Uterus (tissue), 4 donors: Measurements from ENCODE around the gene ARHGEF18. TPM values are rescaled to one million over a fixed set of nuclear protein-coding genes. Genes with fewer than 3 reads are reported as not detected.
"Not testable (repeated sequence)": the region's sequence is repeated elsewhere in the genome, so short reads cannot be mapped to it uniquely, and the experiment has no call there.

ENCODE experiments used
- DNase-seq, 2 donors: peaks; one replicate each; pipeline ENCODE4 v3.0.0-alpha.2; 2019 to 2020
- H3K27ac ChIP-seq, 2 donors: fragments of 200-600 bp; sonication (generic); 1 replicate in 1 of 2; 2 replicates in 1 of 2; pipeline ENCODE4 v1.5.1; 2016 to 2018
- H3K27me3 ChIP-seq, 2 donors: fragments of 200-600 bp; sonication (generic); one replicate each; pipeline ENCODE4 v1.5.1; 2018 to 2019; ENCODE audit warnings: control low read depth in 1 of 2
- H3K36me3 ChIP-seq, 2 donors: fragments of 200-600 bp; sonication (generic); one replicate each; pipeline ENCODE4 v1.5.1; 2019; ENCODE audit warnings: control low read depth in 1 of 2
- H3K4me1 ChIP-seq, 2 donors: fragments of 200-600 bp; sonication (generic); one replicate each; pipeline ENCODE4 v1.5.1; 2018 to 2019; ENCODE audit warnings: control low read depth in 1 of 2
- H3K4me3 ChIP-seq, 2 donors: fragments of 200-600 bp; sonication (generic); 1 replicate in 1 of 2; 2 replicates in 1 of 2; pipeline ENCODE4 v1.5.1; 2018 to 2019; ENCODE audit warnings: mild to moderate bottlenecking in 1 of 2
- H3K9me3 ChIP-seq, 2 donors: fragments of 200-600 bp; sonication (generic); one replicate each; pipeline ENCODE4 v1.5.1; 2019; ENCODE audit warnings: control low read depth in 1 of 2
- CTCF ChIP-seq, 4 experiments: fragments of 200-600 bp in 2 of 4; fragments of 450-650 bp in 2 of 4; sonication (generic) in 2 of 4; IDR thresholded peaks; one replicate each; pipeline ENCODE4 v1.5.1; 2016 to 2019; ENCODE audit warnings: antibody characterized with exemption in 4 of 4, mild to moderate bottlenecking in 2 of 4, moderate library complexity in 1 of 4
- POLR2A ChIP-seq, 2 donors: fragments of 450-650 bp; IDR thresholded peaks; one replicate each; pipeline ENCODE4 v1.6.1; 2016; ENCODE audit warnings: antibody characterized with exemption in 2 of 2, mild to moderate bottlenecking in 1 of 2, moderate library complexity in 1 of 2
- intact Hi-C: fragments of 100-400 bp; cut with DNase I; formaldehyde crosslinking; loops from one replicate; pipeline ENCODE4 v1.15.1; 2023; ENCODE audit warnings: low total_unique reads
- total RNA-seq, 4 donors: library from RNA; depleted of rRNA in 3 of 4; stranded (reverse); fragments of >200 nt in 3 of 4; gene quantifications; one replicate each; pipeline versions ENCODE4 v1.1.0 to v1.2.4, GENCODE V29; 2014 to 2023
- donor health status: DM: yes; HTN: yes; CAD: no.

Gene ARHGEF18
- total RNA-seq, 4 donors from 2014 or later: 2.6 to 36.4 (median 18.5) TPM

- intact Hi-C loops: no loop called here
- no peaks in the 10 kb centered on the region for H3K27me3 ChIP-seq
- TF ChIP-seq POLR2A (IDR thresholded peaks at IDR 0.05) (no peak), CTCF (IDR thresholded peaks at IDR 0.05) (no peak)
- H3K36me3 ChIP-seq: no peaks in the 10 kb centered on the region
- H3K9me3 ChIP-seq: no peaks in the 10 kb centered on the region
- no peak overlapping the region for H3K27ac ChIP-seq
- no peak overlapping the region for H3K4me3 ChIP-seq
- no peak for DNase-seq
- no peaks in the 10 kb centered on the region for H3K4me1 ChIP-seq
Measured at GRCh38 chr19:7337380-7338194, 11.2 kb upstream of the ARHGEF18 start.

- Histone ChIP-seq H3K4me3 (no peak overlapping the region), H3K36me3 (no peaks in the 10 kb centered on the region), H3K9me3 (no peaks in the 10 kb centered on the region), H3K4me1 (no peaks in the 10 kb centered on the region), H3K27ac (peak overlapping the region; percentile 27 to 36), H3K27me3 (no peaks in the 10 kb centered on the region)
- intact Hi-C loops: loop anchor here (2.0 to 10.0 kb wide), 2 partner anchors 196 to 238 kb away; no protein-coding TSS in a partner anchor
- TF ChIP-seq CTCF (IDR thresholded peaks at IDR 0.05): peak; percentile 94 to 97 (median 96)
- TF ChIP-seq POLR2A (IDR thresholded peaks at IDR 0.05): no peak
- DNase-seq: peak; percentile 85 to 87
Measured at GRCh38 chr19:7340959-7341837, 7.5 kb upstream of the ARHGEF18 start.

- H3K27me3 ChIP-seq: no peaks in the 10 kb centered on the region
- intact Hi-C loops: loop anchor here (10.0 kb wide), 1 partner anchor 197 kb away; no protein-coding TSS in a partner anchor
- no peak overlapping the region for H3K4me3 ChIP-seq
- TF ChIP-seq POLR2A (IDR thresholded peaks at IDR 0.05) (no peak), CTCF (IDR thresholded peaks at IDR 0.05) (no peak)
- H3K9me3 ChIP-seq: no peaks in the 10 kb centered on the region
- no peak overlapping the region for H3K27ac ChIP-seq
- no peak for DNase-seq
- no peaks in the 10 kb centered on the region for H3K4me1 ChIP-seq
- H3K36me3 ChIP-seq: no peaks in the 10 kb centered on the region
Measured at GRCh38 chr19:7342143-7342542, 6.6 kb upstream of the ARHGEF18 start.

DNA sequence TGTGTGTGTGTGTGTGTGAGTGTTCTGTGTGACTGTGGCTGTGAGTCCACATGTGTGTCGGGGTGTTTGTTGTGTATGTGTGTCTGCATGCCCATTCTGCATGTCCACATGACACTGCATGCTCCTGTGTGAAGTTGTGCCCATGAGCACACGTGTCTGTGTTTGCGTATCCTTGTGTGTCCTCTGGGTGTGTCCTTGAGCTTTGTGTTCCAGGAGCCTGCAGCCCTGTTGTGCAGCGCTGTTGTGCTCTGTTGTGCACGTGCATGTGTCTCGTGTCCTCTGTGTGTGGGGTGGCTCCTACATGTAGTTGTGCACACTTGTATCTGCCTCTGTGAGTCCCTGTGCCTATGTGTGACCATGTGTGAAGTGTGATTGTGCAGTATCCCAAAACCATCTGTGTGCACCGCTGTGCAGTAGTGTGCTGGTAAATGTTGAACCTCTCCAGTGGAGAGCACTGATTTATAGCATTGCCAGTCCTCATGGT, 2.2 kb upstream of the ARHGEF18 start:
- no peaks in the 10 kb centered on the region for H3K36me3 ChIP-seq
- no peaks in the 10 kb centered on the region for H3K27me3 ChIP-seq
- DNase-seq: no peak
- TF ChIP-seq CTCF (IDR thresholded peaks at IDR 0.05): no peak
- no peak for TF ChIP-seq POLR2A (IDR thresholded peaks at IDR 0.05)
- no peak overlapping the region for H3K4me3 ChIP-seq
- intact Hi-C loops: loop anchor here (10.0 kb wide), 1 partner anchor 202 kb away; no protein-coding TSS in a partner anchor
- H3K9me3 ChIP-seq: no peaks in the 10 kb centered on the region
- H3K4me1 ChIP-seq: no peaks in the 10 kb centered on the region
- no peak overlapping the region for H3K27ac ChIP-seq

DNA sequence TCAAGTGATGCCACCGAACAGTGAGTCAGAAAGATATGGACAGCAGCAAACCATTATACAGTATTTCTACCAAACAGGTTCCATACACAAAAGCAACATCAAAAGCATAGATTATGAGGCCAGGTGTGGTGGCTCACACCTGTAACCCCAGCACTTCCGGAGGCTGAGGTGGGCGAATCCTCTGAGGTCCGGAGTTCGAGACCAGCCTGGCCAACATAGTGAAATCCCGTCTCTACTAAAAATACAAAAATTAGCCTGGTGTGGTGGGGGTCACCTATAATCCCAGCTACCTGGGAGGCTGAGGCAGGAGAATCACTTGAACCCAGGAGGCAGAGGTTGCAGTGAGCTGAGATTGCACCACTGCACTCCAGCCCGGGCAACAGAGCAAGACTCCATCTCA, 1.7 kb upstream of the ARHGEF18 start:
- H3K4me1 ChIP-seq, H3K9me3 ChIP-seq, H3K4me3 ChIP-seq, H3K27ac ChIP-seq, DNase-seq, H3K27me3 ChIP-seq, H3K36me3 ChIP-seq: not testable (repeated sequence)
- intact Hi-C loops: loop anchor here (10.0 kb wide), 1 partner anchor 202 kb away; no protein-coding TSS in a partner anchor
